IMR-90 (cell line): ENCODE data around the gene AUNIP. TPM values are rescaled to one million over a fixed set of nuclear protein-coding genes. Genes with fewer than 3 reads are reported as not detected.

ENCODE experiments used
- ATAC-seq: fragments of 200-7000 bp; cut with Tn5 transposase; 2 replicates; pipeline ENCODE4 v1.9.1; 2020; ENCODE audit warnings: low read depth, mild to moderate bottlenecking, moderate library complexity
- BruUV-seq: library from RNA; stranded (reverse); fragments of 400-500 nt; replicated peaks from 2 replicates; lab custom pipeline; 2021; lab: Mats Ljungman, UMichigan
- CTCF ChIA-PET: fragments of 300-600 bp; formaldehyde crosslinking; extraction: SDS; loops from one replicate; lab custom pipeline; 2021; ENCODE audit warnings: antibody characterized with exemption; lab: Yijun Ruan, JAX
- POLR2A ChIA-PET: fragments of 300-600 bp; sonication (Branson Sonifier 250); formaldehyde crosslinking; loops from one replicate; lab custom pipeline; 2022; ENCODE audit warnings: antibody characterized with exemption; ENCODE audit not compliant: unreplicated experiment; lab: Charles Lee
- DNase-seq: peaks from one replicate; pipeline ENCODE4 v3.0.0; 2013
- H2AFZ ChIP-seq: replicated peaks from 2 replicates; pipeline ENCODE3; 2013; ENCODE audit warnings: low read length, mild to moderate bottlenecking; ENCODE audit not compliant: poor library complexity
- H2AK5ac ChIP-seq: 2 replicates; pipeline ENCODE4 v1.6.1; 2013; ENCODE audit warnings: low read depth, low read length, inconsistent platforms
- H2AK9ac ChIP-seq: replicated peaks from 2 replicates; pipeline ENCODE3; 2013; ENCODE audit warnings: mild to moderate bottlenecking, low read depth, low read length, moderate library complexity; ENCODE audit not compliant: poor library complexity
- H2BK120ac ChIP-seq: 2 replicates; pipeline ENCODE4 v1.6.1; 2013; ENCODE audit warnings: low read depth, low read length, inconsistent platforms
- H2BK15ac ChIP-seq: 3 replicates; pipeline ENCODE4 v1.6.1; 2013; ENCODE audit warnings: low read depth, low read length, inconsistent platforms
- H2BK20ac ChIP-seq: 2 replicates; pipeline ENCODE4 v1.6.1; 2013; ENCODE audit warnings: low read depth, mild to moderate bottlenecking, inconsistent platforms, low read length, moderate library complexity
- H2BK5ac ChIP-seq: 2 replicates; pipeline ENCODE4 v1.6.1; 2013; ENCODE audit warnings: mild to moderate bottlenecking, low read depth, low read length, inconsistent platforms; ENCODE audit not compliant: poor library complexity, severe bottlenecking
- H3K14ac ChIP-seq: replicated peaks from 2 replicates; pipeline ENCODE4 v1.6.1; 2013; ENCODE audit warnings: low read depth, low read length, inconsistent platforms
- H3K18ac ChIP-seq: 2 replicates; pipeline ENCODE4 v1.6.1; 2013; ENCODE audit warnings: low read depth, low read length, control low read depth
- H3K23ac ChIP-seq: 2 replicates; pipeline ENCODE4 v1.6.1; 2013; ENCODE audit warnings: low read depth, low read length, inconsistent platforms
- H3K27ac ChIP-seq: 2 replicates; pipeline ENCODE4 v1.5.1; 2013; ENCODE audit warnings: mild to moderate bottlenecking, control low read depth, low read length; ENCODE audit not compliant: insufficient read depth
- H3K27me3 ChIP-seq: 2 replicates; pipeline ENCODE4 v1.6.1; 2013; ENCODE audit warnings: low read length; ENCODE audit not compliant: control insufficient read depth, insufficient read depth
- H3K36me3 ChIP-seq: 2 replicates; pipeline ENCODE4 v1.6.1; 2013; ENCODE audit warnings: low read length, mixed read lengths; ENCODE audit not compliant: control insufficient read depth, insufficient read depth
- H3K4ac ChIP-seq: 2 replicates; pipeline ENCODE4 v1.6.1; 2013; ENCODE audit warnings: low read depth, low read length, inconsistent platforms
- H3K4me1 ChIP-seq: 2 replicates; pipeline ENCODE4 v1.6.1; 2013; ENCODE audit warnings: low read length, mixed read lengths; ENCODE audit not compliant: control insufficient read depth, insufficient read depth
- H3K4me2 ChIP-seq: 2 replicates; pipeline ENCODE4 v1.6.1; 2013; ENCODE audit warnings: low read depth, mild to moderate bottlenecking, control low read depth, low read length, moderate library complexity
- H3K4me3 ChIP-seq: 2 replicates; pipeline ENCODE4 v1.5.1; 2013; ENCODE audit warnings: low read depth, mild to moderate bottlenecking, control low read depth, low read length, moderate library complexity; ENCODE audit not compliant: insufficient read depth
- H3K56ac ChIP-seq: 2 replicates; pipeline ENCODE4 v1.6.1; 2013; ENCODE audit warnings: low read length, inconsistent platforms; ENCODE audit not compliant: insufficient read depth; ENCODE audit errors: extremely low read depth
- H3K79me1 ChIP-seq, 2 experiments: 2 replicates each; pipeline ENCODE4 v1.6.1; 2013; ENCODE audit warnings: low read length in 2 of 2, inconsistent platforms in 1 of 2, low read depth in 1 of 2
- H3K9ac ChIP-seq: 2 replicates; pipeline ENCODE4 v1.6.1; 2013; ENCODE audit warnings: low read depth, low read length, control low read depth
- H3K9me1 ChIP-seq: 2 replicates; pipeline ENCODE4 v1.6.1; 2013; ENCODE audit warnings: low read length, inconsistent platforms; ENCODE audit not compliant: insufficient read depth
- H3K9me3 ChIP-seq: 2 replicates; pipeline ENCODE4 v1.6.1; 2013; ENCODE audit warnings: low read length; ENCODE audit not compliant: control insufficient read depth, insufficient read depth
- H4K20me1 ChIP-seq: 2 replicates; pipeline ENCODE4 v1.6.1; 2013; ENCODE audit warnings: low read length, inconsistent platforms; ENCODE audit not compliant: insufficient read depth
- H4K5ac ChIP-seq: 2 replicates; pipeline ENCODE4 v1.6.1; 2013; ENCODE audit warnings: mild to moderate bottlenecking, low read depth, low read length, control low read depth
- H4K8ac ChIP-seq, 2 experiments: 2 replicates each; pipeline ENCODE4 v1.6.1; 2013; ENCODE audit warnings: low read depth in 2 of 2, low read length in 2 of 2, control low read depth in 1 of 2, inconsistent platforms in 1 of 2
- H4K91ac ChIP-seq: 2 replicates; pipeline ENCODE4 v1.6.1; 2013; ENCODE audit warnings: low read depth, low read length, inconsistent platforms; ENCODE audit not compliant: insufficient read depth
- CHD1 ChIP-seq: IDR thresholded peaks from 2 replicates; pipeline ENCODE4 v1.6.1; 2012; ENCODE audit warnings: low read depth, low read length, improper control_type of control experiment
- MAZ ChIP-seq: IDR thresholded peaks from 2 replicates; pipeline ENCODE4 v1.6.1; 2012; ENCODE audit warnings: low read depth, mild to moderate bottlenecking, low read length, improper control_type of control experiment, moderate library complexity, borderline replicate concordance
- SMC3 ChIP-seq: fragments of 150-350 bp; IDR thresholded peaks from 2 replicates; pipeline ENCODE4 v1.6.1; 2016; ENCODE audit warnings: low read depth, mild to moderate bottlenecking, antibody characterized with exemption, low read length, moderate library complexity
- WGBS, 2 experiments: methylation state at CpG; one replicate each; pipeline versions ENCODE4 v1.1.5 to v1.1.7; 2013; ENCODE audit warnings: missing lambda C conversion rate in 2 of 2; ENCODE audit not compliant: insufficient read length in 1 of 2; ENCODE audit errors: extremely low coverage in 2 of 2; 5-methylcytosine and 5-hydroxymethylcytosine counted together
- dilution Hi-C: fragments of 300-500 bp; cut with HindIII; formaldehyde crosslinking; loops from one replicate; pipeline ENCODE4 v1.14.3; 2018; ENCODE audit warnings: low sequenced_read_pairs; ENCODE audit not compliant: unreplicated experiment
- in situ Hi-C: fragments of 300-500 bp; cut with MboI; formaldehyde crosslinking; loops from 3 replicates; pipeline ENCODE4 v1.14.3; 2019; ENCODE audit warnings: low sequenced_read_pairs, inconsistent platforms, mixed read lengths
- intact Hi-C: fragments of 100-400 bp; cut with micrococcal nuclease; formaldehyde crosslinking; loops from 2 replicates; pipeline ENCODE4 v1.10.0; 2022
- polyA plus RNA-seq, 3 experiments: library from polyadenylated mRNA; depleted of rRNA; stranded (reverse); fragments of >200 nt; gene quantifications; 2 replicates each; pipeline ENCODE4 v1.2.3, GENCODE V29; 2012; ENCODE audit warnings: low replicate concordance in 1 of 3
- total RNA-seq: library from RNA; depleted of rRNA; stranded (reverse); fragments of >200 nt; gene quantifications from 2 replicates; pipeline ENCODE4 v1.2.3, GENCODE V29; 2012

AUNIP gene
- total and polyA plus RNA-seq, 2 of the 4 experiments (the other 2 are of a cell fraction): 2.4 to 5.0 TPM

GRCh38 chr1:25879675-25880074 is 20.4 kb upstream of the AUNIP start:
- POLR2A ChIA-PET: no interaction called here
- no peak for DNase-seq
- in situ Hi-C loops: no loop called here

More at GRCh38 chr1:25879675-25880074, 20.4 kb upstream of the AUNIP start:
- Histone ChIP-seq H3K23ac (no peak overlapping the region), H3K4me3 (no peak overlapping the region), H2AK9ac (no peak overlapping the region), H3K27me3 (no peaks in the 10 kb centered on the region), H2BK20ac (no peak overlapping the region), H2BK15ac (no peak overlapping the region), H2BK5ac (no peak overlapping the region), H3K56ac (no peak overlapping the region), H3K14ac (no peak overlapping the region), H3K9ac (no peak overlapping the region), H3K36me3 (no peaks in the 10 kb centered on the region), H3K9me1 (0 out of 2 replicates have a peak, but pooled peaks cover 3% of the 10 kb centered on the region), H2AFZ (no peak overlapping the region), H4K91ac (no peak overlapping the region), H2BK120ac (no peak overlapping the region), H4K8ac (no peak overlapping the region), H2AK5ac (0 out of 2 replicates have a peak overlapping the region, but pooled peaks have one; percentile 36), H3K9me3 (no peaks in the 10 kb centered on the region), H4K5ac (no peak overlapping the region), H3K4ac (no peak overlapping the region), H3K18ac (no peak overlapping the region), H3K27ac (no peak overlapping the region), H4K20me1 (no peaks in the 10 kb centered on the region), H3K79me1 (peaks cover 5% of the 10 kb centered on the region in 2 experiments; a peak in 3 of 4 replicates), H3K4me2 (no peak overlapping the region), H3K4me1 (peaks cover 5% of the 10 kb centered on the region; the same call in 1 of the 2 replicates)
- TF ChIP-seq MAZ (no peak), SMC3 (no peak), CHD1 (no peak)
- intact Hi-C loops: no loop called here
- CTCF ChIA-PET: no interaction called here
- WGBS, 2 experiments: 80% methylated on average over 1 of the region's 2 CpGs; no CpG with 5 or more reads in 1 of the 2 experiments
- dilution Hi-C loops: no loop called here
- ATAC-seq: no peak
- no TSS peak for BruUV-seq
